Stimulated activated naive B cell treated with anti-CD40 and anti-IgM and Interleukin-4, amounts not matched to agents 10 μg/mL and 1 μg/mL and 100 μg/mL, for 72 hours (primary cell): ENCODE data around the gene DMC1.

ENCODE experiments used
- ATAC-seq, 2 donors: fragments of 150-1000 bp; cut with Tn5 transposase; replicated peaks; 2 replicates each; pipeline ENCODE4 v1.10.0; 2021; ENCODE audit warnings: moderate library complexity in 1 of 2
- DNase-seq: peaks from one replicate; pipeline ENCODE4 v3.0.0; 2021
- H3K27ac Mint-ChIP-seq: one replicate; pipeline ENCODE4 v1.8.0; 2022; ENCODE audit warnings: mild to moderate bottlenecking, mixed read lengths
- H3K27me3 Mint-ChIP-seq, 2 donors: one replicate each; pipeline ENCODE4 v1.8.0; 2022; ENCODE audit warnings: mixed read lengths in 2 of 2
- H3K36me3 Mint-ChIP-seq, 2 donors: one replicate each; pipeline ENCODE4 v1.8.0; 2022; ENCODE audit warnings: mixed read lengths in 2 of 2, mild to moderate bottlenecking in 1 of 2
- H3K4me1 Mint-ChIP-seq, 2 donors: one replicate each; pipeline ENCODE4 v1.8.0; 2022; ENCODE audit warnings: mixed read lengths in 2 of 2, mild to moderate bottlenecking in 1 of 2
- H3K4me3 Mint-ChIP-seq, 2 donors: one replicate each; pipeline ENCODE4 v1.8.0; 2022; ENCODE audit warnings: mild to moderate bottlenecking in 2 of 2, mixed read lengths in 2 of 2, moderate library complexity in 1 of 2
- H3K9me3 Mint-ChIP-seq, 2 donors: one replicate each; pipeline ENCODE4 v1.8.0; 2022; ENCODE audit warnings: mixed read lengths in 2 of 2, mild to moderate bottlenecking in 1 of 2

DMC1 gene

DNA sequence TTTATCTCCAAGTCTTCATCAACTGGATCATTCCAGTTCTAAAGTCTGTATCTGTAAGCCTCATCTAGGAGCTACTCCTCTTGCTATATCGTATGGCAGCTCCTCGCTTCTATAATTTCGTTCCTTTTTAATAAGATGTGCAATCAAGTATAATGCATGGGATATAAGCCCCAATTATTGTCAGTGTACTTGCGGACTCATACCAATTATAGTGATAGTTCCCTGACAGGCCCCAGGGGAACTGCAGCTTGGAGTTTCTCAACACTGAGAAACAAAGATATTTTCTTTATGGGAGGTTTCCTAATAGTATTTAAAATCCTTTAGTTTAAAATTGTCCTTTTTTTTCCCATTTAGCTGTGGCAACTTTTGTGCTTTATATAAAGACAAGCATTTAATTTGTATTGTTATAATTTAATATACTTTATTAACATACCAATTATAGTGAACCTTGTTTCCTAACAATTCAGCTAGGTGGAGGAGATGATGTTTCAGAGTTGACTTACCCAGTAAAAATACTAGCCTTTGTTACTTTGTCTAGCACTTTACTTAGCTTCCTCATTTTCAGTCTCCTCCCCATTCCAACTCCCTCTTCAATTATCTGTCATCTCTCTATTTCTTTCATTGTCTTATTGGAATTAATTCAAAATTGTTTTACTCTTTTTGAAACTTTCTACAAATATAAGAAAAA lies 38.6 kb downstream of the DMC1 start:
- Mint-ChIP-seq H3K4me3 (peak overlapping the region; percentile 23 to 59), H3K9me3 (no peaks in the 10 kb centered on the region), H3K27ac (peak overlapping the region; percentile 0), H3K27me3 (no peaks in the 10 kb centered on the region), H3K4me1 (peaks cover 5 to 6% of the 10 kb centered on the region in 2 donors), H3K36me3 (no peaks in the 10 kb centered on the region)
- DNase-seq = no peak
- ATAC-seq = peak; percentile 72 to 82

DNA sequence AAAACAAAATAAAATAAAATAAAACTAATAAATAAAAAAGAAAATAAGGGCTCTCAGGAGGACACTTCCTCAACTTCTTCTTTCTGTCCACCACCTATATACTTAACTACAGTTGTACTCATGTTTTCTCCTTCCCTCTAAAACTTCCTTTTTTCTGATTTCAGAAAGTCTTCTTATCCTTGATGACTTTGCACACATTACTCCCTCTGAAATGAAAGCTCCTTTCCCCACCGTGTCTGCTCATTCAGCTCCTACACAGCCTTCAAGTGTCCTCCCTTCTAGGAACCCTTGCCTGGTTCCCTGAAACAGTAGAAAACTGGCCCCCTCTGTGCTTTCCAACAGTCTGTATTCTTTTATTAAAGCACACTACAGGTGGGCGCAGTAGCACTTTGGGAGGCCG lies 45.6 kb downstream of the DMC1 start:
- no peak overlapping the region for H3K4me3 Mint-ChIP-seq
- DNase-seq (no peak), ATAC-seq (no peak)
- H3K9me3 Mint-ChIP-seq = no peaks in the 10 kb centered on the region
- no peak overlapping the region for H3K27ac Mint-ChIP-seq
- peaks cover 3 to 8% of the 10 kb centered on the region in 2 donors for H3K4me1 Mint-ChIP-seq
- peaks cover 0 to 3% of the 10 kb centered on the region in 2 donors for H3K27me3 Mint-ChIP-seq
- H3K36me3 Mint-ChIP-seq = no peaks in the 10 kb centered on the region

DNA sequence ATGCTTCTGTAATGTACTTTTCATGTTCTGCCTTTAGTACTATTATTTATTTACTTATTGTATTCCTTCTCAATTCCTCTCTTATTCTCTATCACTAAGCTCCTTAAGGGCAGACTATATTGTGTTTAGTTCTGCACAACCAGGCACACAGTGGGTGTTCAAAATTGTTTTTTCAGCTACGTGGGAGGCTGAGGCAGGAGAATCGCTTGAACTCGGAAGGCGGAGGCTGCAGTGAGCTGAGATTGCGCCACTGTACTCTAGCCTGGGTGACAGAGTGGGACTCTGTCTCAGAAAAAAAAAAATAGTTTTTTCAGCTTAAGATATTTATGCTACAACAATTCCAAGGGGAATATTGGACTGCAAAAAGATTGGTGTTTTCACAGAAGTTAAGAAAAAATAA lies 46.5 kb downstream of the DMC1 start:
- Mint-ChIP-seq H3K4me1 (peaks cover 3 to 8% of the 10 kb centered on the region in 2 donors), H3K9me3 (no peaks in the 10 kb centered on the region), H3K27me3 (peaks cover 0 to 3% of the 10 kb centered on the region in 2 donors), H3K36me3 (no peaks in the 10 kb centered on the region), H3K4me3 (no peak overlapping the region), H3K27ac (no peak overlapping the region)
- DNase-seq (no peak), ATAC-seq (no peak)

DNA sequence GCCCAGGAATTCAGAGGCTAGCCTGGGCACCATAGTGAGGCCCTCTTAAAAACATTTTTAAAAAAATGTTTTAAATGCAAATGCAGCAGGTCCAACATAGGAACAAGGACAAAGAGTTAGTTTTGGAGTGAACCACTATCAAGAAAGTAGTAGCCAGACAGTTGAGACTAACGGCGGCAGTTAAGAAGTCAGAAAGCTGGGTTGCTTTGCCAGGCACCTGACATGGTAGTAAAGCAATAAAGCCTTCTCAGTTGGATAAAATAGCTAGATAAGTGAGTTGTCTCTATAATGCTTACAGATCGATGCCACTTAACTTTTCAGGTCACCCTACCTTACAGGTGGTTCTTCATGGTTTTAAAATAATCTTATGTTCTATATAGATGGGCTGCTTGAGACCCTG lies 47.0 kb downstream of the DMC1 start:
- H3K9me3 Mint-ChIP-seq = no peaks in the 10 kb centered on the region
- H3K4me1 Mint-ChIP-seq = peaks cover 3 to 8% of the 10 kb centered on the region in 2 donors
- peaks cover 0 to 3% of the 10 kb centered on the region in 2 donors for H3K27me3 Mint-ChIP-seq
- no peak for DNase-seq
- no peak overlapping the region for H3K27ac Mint-ChIP-seq
- no peaks in the 10 kb centered on the region for H3K36me3 Mint-ChIP-seq
- no peak for ATAC-seq
- H3K4me3 Mint-ChIP-seq = no peak overlapping the region

DNA sequence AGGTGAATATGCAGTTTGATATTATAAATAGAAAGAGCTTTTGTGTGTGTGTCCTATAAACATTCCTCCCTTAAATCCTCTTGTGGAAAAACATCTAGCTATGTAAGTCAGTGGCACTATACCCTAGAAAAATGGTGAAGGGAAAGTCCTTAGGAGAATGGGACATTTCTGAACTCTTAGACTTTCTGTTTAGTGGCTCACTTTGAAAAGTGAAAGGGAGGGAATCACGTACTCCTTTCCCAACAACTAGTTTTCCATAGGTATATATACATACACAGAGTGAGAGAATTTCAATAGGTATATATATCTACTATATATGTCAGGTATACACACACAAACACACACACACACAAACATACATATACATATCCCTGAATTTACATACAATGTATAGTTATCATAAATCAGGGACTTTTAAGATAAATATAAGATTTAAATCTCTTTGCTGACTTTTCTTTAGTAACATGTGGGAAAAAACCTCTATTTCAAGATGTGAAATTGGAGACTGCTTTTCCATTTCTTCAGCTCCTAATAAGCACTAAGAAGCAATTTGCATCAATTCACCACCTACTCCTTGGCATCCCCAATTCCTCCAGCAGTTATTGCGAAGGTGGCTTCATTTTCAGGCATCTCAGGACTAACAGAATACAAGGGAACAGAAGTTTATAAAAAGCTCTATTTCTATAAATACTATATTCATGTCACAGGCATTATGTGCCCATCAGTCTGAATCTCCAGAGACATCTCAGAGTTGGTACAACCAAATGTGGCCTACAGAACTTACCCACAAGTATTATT lies 50.3 kb downstream of the DMC1 start:
- Mint-ChIP-seq H3K27me3 (peaks cover 0 to 3% of the 10 kb centered on the region in 2 donors), H3K9me3 (no peaks in the 10 kb centered on the region), H3K4me3 (no peak overlapping the region), H3K4me1 (peaks cover 3 to 6% of the 10 kb centered on the region in 2 donors), H3K27ac (no peak overlapping the region), H3K36me3 (no peaks in the 10 kb centered on the region)
- no peak for ATAC-seq
- DNase-seq = no peak

DNA sequence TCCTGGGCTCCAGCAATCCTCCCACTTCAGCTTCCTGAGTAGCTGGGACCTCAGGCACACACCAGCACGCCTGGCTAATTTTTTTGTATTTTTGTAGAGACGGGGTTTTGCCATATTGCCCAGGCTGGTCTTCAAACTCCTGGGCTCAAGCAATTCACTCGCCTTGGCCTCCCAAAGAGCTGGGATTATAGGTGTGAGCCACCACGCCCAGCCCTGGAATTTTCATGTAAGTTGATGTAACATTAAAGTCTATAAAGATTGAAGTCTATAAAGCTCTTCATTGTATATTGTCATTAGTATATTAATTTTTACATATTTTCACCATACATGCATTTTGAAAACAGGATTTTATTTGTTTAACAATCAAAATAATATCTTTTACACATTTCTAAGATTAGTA lies 51.4 kb downstream of the DMC1 start:
- no peak overlapping the region for H3K27ac Mint-ChIP-seq
- H3K36me3 Mint-ChIP-seq = no peaks in the 10 kb centered on the region
- H3K9me3 Mint-ChIP-seq = no peaks in the 10 kb centered on the region
- no peak overlapping the region for H3K4me3 Mint-ChIP-seq
- DNase-seq (no peak), ATAC-seq (no peak)
- H3K27me3 Mint-ChIP-seq = no peaks in the 10 kb centered on the region
- no peaks in the 10 kb centered on the region for H3K4me1 Mint-ChIP-seq

DNA sequence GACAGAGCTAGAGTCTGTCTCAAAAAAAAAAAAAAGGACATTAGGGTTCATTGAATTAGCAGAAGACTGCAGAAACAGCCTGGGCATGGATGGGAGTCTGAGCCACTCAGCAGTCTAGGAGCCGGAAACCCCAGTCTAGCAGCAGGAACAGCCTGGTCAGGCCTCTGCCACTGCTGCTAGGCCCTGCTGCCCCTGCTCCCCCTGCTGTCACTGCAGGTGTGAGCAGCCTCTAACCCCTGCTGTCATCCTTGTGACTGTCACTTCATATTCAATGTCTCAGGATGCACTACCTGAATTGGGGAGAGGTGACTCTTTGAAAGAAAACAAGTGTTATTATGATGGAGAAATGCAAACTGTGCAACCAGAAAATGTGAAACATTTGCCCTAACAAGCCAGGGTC lies 56.9 kb downstream of the DMC1 start:
- no peak for DNase-seq
- H3K9me3 Mint-ChIP-seq = no peaks in the 10 kb centered on the region
- H3K4me1 Mint-ChIP-seq = peaks cover 7 to 12% of the 10 kb centered on the region in 2 donors
- no peaks in the 10 kb centered on the region for H3K36me3 Mint-ChIP-seq
- H3K27me3 Mint-ChIP-seq = no peaks in the 10 kb centered on the region
- H3K27ac Mint-ChIP-seq = no peak overlapping the region
- H3K4me3 Mint-ChIP-seq = no peak overlapping the region
- ATAC-seq = peak; percentile 81 to 88

DNA sequence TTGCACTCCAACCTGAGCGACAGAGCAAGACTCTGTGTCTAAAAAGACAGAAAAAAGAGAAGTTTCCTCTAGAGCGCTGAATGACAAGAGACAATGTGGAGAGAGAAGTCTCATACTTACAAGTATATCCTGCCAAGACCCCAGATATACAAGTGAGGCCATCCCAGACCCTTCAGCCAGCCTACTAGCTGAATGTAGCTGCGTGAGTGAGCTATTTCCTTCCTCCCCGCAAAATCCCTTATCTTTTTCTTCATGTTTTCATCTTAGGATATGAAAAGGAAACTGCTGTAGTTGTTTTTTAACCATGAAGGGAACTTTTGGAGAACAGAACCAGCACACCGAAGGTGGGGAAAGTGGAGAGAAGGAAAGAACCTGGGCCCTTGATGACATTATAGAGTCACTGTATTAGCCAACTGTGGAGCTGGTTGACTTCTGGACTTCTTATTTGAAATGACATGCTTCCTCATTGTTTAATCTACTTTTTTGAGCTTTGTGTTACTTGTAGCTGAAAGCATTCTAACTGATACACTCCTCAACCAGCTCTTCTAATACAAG lies 59.5 kb downstream of the DMC1 start:
- no peaks in the 10 kb centered on the region for H3K9me3 Mint-ChIP-seq
- H3K36me3 Mint-ChIP-seq = peaks cover 3 to 4% of the 10 kb centered on the region in 2 donors
- DNase-seq = no peak
- ATAC-seq = no peak
- H3K27me3 Mint-ChIP-seq = no peaks in the 10 kb centered on the region
- peaks cover 15 to 24% of the 10 kb centered on the region in 2 donors for H3K4me1 Mint-ChIP-seq
- no peak overlapping the region for H3K27ac Mint-ChIP-seq
- H3K4me3 Mint-ChIP-seq = no peak overlapping the region

DNA sequence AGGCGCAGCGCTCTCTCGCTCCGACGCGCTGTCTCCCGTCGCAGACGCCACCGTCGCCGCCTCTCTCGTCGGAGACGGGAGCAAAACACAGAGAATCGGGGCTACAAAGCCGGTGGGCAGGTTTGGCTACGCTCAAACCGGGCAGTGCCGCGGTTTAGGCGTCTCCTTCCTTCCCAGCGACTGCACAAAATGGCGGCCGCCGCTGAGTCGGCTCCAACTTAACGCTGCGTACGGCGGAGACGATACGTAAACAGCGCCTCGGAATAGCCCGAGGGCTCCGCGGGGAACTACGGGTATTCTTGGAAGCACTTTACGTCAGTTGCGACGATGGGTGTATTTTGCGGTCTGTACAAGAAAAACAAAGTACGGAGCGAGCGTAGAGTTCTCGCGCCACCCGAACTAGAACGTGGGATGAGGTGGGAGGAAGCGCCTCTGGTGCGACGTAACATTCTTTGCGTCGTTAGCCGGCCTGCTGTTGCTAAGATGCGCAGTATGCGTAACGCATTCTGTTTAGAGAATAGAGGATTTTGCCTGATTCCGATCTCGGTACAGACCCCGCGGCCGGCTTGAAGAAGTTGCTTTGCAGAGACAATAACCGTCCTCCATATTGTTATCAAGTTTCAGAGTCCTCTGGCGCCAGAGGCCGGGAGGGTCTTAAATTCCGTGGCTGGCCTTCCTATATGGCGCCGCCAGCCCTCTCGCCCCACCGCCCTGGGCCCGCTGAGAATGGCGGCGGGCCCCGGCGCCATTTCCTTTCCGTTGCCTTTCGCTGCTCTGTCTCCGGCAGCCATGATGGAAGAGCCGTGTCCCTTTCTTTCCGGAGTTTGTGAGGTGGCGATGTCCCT lies 63.6 kb downstream of the DMC1 start, which contains the start of gene DDX17:
Gene DDX17 (minus strand): TSS at position 194 of the 845 bp plus-strand sequence.
- H3K27ac Mint-ChIP-seq = peak within 1 kb of the TSS; percentile 100
- no peaks in the 10 kb centered on the region for H3K9me3 Mint-ChIP-seq
- H3K4me1 Mint-ChIP-seq = peaks cover 31 to 63% of the 10 kb centered on the region in 2 donors
- H3K36me3 Mint-ChIP-seq = peaks cover 31 to 41% of the 10 kb centered on the region in 2 donors
- peak within 1 kb of the TSS; percentile 100 for H3K4me3 Mint-ChIP-seq
- ATAC-seq = peak; percentile 74 to 90
- H3K27me3 Mint-ChIP-seq = no peaks in the 10 kb centered on the region
- DNase-seq = peak; percentile 91

DNA sequence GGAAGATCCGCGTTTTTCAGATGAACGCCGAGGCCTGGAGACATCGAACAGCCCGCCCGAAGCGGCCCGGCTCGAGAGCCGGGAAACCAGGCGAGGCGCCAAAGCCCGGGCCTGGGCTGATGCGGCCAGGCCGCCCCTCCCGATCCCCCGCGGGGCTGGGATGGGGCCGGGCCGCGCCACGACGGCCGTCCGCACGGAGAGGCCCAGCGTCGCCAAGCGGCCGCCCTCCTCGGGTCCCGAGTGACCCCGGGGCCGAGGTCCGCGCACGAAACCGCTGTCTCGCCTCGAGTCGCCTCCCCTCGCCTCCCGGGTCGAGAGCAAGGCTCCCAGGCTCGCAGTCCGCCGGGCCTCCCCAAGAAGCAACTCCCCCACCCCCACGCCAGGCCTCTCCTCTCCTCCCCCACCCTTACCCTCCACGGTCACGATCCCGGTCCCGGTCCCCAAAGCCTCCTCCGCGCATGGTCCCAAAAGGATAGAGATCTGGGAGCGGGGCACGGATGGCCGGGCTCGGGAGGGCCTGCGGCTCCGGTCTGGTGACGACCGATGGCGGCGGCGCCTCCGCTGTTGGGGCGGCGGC lies 64.4 kb downstream of the DMC1 start:
- peaks cover 36 to 47% of the 10 kb centered on the region in 2 donors for H3K36me3 Mint-ChIP-seq
- ATAC-seq (peak; percentile 38 to 44), DNase-seq (no peak)
- H3K27ac Mint-ChIP-seq = peak overlapping the region; percentile 100
- peaks cover 34 to 67% of the 10 kb centered on the region in 2 donors for H3K4me1 Mint-ChIP-seq
- H3K4me3 Mint-ChIP-seq = peak overlapping the region; percentile 100
- H3K27me3 Mint-ChIP-seq = no peaks in the 10 kb centered on the region
- H3K9me3 Mint-ChIP-seq = no peaks in the 10 kb centered on the region

DNA sequence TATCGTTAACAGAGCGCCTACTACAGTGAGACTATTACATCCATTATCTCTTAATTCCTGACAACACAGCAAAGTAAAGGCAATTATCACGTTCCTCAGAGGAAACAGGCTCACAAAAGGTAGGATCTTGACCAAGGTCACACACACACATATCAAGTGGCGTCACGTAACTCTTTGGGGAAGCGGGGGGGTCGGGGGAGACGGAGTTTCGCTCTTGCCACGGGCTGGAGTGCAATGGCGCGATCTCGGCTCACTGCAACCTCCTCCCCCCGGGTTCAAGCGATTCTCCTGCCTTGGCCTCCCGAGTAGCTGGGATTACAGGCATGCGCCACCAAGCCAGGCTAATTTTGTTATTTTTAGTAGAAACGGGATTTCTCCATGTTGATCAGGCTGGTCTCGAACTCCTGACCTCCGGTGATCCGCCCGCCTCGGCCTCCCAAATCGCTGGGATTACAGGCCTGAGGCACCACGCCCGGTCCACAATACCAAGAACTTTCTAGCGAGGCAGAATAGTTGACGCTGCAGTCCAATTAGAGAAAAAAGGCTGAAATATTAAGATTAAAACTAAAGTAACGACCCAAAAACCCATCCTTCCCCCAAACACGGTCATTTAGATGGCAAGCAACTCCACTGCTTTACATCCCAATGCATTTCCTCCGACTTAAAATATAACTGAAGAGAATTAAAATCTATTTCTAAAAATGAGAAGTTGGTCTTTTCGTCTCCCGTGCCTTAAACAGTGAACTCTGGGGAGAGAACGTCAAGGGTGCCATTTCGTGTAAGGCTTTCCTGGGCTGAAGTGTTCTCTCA lies 65.0 kb downstream of the DMC1 start:
- Mint-ChIP-seq H3K4me1 (peaks cover 34 to 67% of the 10 kb centered on the region in 2 donors), H3K36me3 (peaks cover 36 to 47% of the 10 kb centered on the region in 2 donors), H3K9me3 (no peaks in the 10 kb centered on the region), H3K27ac (peak overlapping the region; percentile 99), H3K27me3 (no peaks in the 10 kb centered on the region), H3K4me3 (peak overlapping the region; percentile 94 to 100)
- ATAC-seq (peak; percentile 18 to 26), DNase-seq (peak; percentile 30)

DNA sequence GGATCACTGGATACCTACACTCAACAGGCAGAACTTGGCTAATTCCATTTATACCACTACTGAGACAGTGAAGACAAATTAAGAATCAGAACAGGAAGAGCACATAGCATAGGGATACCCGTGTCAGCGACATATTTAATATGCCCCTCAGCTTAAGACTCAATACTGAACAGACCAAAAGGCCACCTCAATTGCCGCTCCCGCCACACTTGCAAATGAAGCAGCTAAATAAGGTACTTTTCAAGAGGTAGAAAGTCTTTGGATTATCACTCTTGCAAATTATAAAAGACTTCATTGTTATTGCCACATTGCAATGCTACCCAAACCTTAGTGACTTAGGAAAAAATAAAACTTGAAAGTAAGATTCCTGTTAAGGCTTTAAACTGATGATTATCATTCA lies 67.0 kb downstream of the DMC1 start:
- Mint-ChIP-seq H3K4me1 (peaks cover 29 to 60% of the 10 kb centered on the region in 2 donors), H3K27me3 (no peaks in the 10 kb centered on the region), H3K4me3 (peak overlapping the region; percentile 71 to 100), H3K36me3 (peaks cover 47 to 62% of the 10 kb centered on the region in 2 donors), H3K27ac (peak overlapping the region; percentile 20), H3K9me3 (no peaks in the 10 kb centered on the region)
- ATAC-seq = no peak
- no peak for DNase-seq
